Measurements from ENCODE around the gene TMEM161A.

Gene TMEM161A

DNA sequence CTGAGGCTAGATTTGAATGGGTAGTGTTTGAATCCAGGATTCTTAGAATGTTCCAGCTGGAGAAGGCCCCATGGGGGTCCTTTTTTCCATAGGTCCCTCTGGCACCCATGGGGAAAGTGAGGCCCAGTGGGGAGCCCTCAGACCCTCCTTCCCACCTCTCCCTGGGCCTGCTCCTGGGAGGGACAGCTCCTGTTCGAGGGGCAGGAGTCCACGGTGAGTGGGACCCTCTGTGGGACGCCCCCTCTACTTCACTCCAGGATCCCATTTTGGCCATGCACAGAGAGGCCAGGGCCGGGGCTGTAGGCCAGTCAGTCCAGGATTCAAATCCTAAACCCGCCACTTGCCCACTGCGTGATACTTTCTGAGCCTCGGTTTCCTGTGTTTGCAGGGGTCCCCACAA, 24.2 kb upstream of the TMEM161A start:
- no peak overlapping the region for H3K4me3 ChIP-seq (ENCODE audit: low read length)
- DNase-seq (ENCODE audit: low read depth), result no peak
- TF ChIP-seq, protein P1, sequence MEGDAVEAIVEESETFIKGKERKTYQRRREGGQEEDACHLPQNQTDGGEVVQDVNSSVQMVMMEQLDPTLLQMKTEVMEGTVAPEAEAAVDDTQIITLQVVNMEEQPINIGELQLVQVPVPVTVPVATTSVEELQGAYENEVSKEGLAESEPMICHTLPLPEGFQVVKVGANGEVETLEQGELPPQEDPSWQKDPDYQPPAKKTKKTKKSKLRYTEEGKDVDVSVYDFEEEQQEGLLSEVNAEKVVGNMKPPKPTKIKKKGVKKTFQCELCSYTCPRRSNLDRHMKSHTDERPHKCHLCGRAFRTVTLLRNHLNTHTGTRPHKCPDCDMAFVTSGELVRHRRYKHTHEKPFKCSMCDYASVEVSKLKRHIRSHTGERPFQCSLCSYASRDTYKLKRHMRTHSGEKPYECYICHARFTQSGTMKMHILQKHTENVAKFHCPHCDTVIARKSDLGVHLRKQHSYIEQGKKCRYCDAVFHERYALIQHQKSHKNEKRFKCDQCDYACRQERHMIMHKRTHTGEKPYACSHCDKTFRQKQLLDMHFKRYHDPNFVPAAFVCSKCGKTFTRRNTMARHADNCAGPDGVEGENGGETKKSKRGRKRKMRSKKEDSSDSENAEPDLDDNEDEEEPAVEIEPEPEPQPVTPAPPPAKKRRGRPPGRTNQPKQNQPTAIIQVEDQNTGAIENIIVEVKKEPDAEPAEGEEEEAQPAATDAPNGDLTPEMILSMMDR (IDR thresholded peaks at IDR 0.05; ENCODE audit: insufficient read depth, low read depth, low read length, missing control alignments), result no peak

DNA sequence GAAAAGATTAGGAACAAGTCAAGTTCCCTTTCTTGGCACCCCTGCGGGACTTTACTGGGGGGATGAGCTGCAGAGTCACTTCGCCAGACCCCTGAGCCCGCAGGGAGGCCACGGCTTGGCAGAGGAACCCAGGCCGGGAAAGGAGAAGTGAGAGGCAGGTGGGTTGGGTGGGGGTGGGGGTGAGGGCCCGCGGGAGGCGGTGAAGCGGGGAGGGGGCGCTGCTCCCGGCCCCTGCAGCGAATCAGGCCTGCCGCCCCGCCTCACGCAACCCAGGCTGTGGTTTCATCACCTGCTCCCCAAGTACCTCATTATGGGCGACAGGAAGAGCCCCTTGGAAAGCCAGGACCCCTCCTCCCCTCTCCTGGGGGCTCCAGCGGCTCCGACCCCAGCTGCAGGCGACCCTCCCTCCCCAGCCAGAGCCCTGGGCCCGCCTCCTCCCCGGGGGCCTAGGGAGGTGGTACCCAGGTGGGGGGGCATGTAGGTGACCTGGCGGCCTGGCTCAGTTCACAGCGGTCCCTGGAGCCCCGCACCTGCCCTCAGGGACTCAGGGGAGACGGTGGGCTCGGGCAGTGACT, 22.3 kb upstream of the TMEM161A start:
- no peak for DNase-seq (ENCODE audit: low read depth)
- TF ChIP-seq, protein P1 (IDR thresholded peaks at IDR 0.05; ENCODE audit: insufficient read depth, low read depth, low read length, missing control alignments), result no peak
- no peak overlapping the region for H3K4me3 ChIP-seq (ENCODE audit: low read length)

DNA sequence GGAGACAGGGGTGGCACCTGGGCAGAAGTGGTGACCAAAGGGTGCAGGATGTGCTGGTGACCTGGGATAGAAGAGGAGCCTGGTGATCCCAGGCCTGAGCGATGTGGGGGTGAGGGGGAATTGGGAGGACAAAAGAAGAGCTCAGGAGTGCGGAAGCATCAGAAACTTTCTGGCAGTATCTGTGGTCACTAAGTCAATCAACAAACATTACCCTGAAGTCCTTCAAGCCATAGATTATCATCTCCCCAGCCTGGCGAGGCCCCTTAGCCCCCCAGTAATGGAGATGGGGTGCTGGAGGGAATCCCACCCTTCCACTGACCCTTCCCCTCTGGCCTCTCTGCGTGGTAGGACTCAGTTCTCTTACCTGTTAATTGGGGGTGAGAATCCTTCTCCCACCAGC, 21.3 kb upstream of the TMEM161A start:
- no peak for DNase-seq (ENCODE audit: low read depth)
- no peak overlapping the region for H3K4me3 ChIP-seq (ENCODE audit: low read length)
- TF ChIP-seq, protein P1 (IDR thresholded peaks at IDR 0.05; ENCODE audit: insufficient read depth, low read depth, low read length, missing control alignments), result no peak

DNA sequence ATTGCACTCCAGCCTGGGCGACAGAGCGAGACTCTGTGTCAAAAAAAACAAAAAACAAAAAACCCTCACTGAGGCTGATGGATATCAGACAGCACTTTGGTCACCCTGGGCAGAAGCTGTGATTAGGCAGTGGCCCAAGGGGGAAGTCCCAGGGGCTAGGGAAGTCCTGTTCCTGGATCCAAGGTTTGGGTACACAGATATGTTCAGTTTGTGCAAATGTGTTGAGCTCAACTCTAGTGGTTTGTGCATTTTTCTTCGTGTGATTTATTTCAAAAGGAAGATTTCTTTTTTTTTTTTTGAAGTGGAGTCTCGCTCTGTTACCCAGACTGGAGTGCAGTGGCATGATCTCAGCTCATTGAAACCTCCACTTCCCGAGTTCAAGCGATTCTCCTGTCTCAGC, 19.5 kb upstream of the TMEM161A start:
- TF ChIP-seq, protein P1 (IDR thresholded peaks at IDR 0.05; ENCODE audit: insufficient read depth, low read depth, low read length, missing control alignments), result no peak
- DNase-seq (ENCODE audit: low read depth), result no peak
- no peak overlapping the region for H3K4me3 ChIP-seq (ENCODE audit: low read length)

DNA sequence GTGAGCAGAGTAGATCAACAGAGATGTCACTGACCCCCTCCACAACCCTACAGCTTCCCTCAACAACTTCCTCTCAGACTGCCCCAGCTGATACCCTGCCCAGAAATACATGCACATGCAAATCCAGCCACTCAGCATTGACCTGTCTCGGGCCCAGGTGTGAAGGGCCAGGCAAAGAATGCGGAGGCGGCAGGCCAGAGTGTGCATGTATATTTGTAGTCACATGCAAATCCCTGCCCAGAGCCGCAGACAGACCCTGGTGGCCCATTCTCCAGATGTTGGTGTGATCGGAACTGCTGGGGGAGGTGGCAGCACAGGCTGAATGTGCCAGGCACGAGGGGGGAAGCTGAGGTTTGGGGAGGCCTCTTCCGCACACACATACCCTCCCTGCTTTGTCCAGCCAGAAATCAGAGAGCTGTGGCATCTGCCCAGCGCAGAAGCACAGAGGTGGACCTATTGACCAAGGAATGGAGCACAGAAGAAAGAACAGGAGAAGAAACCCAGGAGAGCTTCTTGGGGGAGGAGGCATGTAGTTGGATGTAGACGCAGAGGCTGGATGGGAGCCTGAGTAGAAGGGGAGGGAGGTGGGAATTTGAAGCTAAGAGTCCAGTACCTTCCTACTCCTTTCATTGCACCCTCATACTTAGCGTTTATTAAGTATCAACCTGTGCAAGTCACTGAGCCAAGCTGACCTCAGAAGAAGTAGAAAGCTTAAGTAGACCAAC, 17.4 kb upstream of the TMEM161A start:
- H3K4me3 ChIP-seq (ENCODE audit: low read length), result no peak overlapping the region
- TF ChIP-seq, protein P1 (IDR thresholded peaks at IDR 0.05; ENCODE audit: insufficient read depth, low read depth, low read length, missing control alignments), result no peak
- DNase-seq (ENCODE audit: low read depth), result no peak

DNA sequence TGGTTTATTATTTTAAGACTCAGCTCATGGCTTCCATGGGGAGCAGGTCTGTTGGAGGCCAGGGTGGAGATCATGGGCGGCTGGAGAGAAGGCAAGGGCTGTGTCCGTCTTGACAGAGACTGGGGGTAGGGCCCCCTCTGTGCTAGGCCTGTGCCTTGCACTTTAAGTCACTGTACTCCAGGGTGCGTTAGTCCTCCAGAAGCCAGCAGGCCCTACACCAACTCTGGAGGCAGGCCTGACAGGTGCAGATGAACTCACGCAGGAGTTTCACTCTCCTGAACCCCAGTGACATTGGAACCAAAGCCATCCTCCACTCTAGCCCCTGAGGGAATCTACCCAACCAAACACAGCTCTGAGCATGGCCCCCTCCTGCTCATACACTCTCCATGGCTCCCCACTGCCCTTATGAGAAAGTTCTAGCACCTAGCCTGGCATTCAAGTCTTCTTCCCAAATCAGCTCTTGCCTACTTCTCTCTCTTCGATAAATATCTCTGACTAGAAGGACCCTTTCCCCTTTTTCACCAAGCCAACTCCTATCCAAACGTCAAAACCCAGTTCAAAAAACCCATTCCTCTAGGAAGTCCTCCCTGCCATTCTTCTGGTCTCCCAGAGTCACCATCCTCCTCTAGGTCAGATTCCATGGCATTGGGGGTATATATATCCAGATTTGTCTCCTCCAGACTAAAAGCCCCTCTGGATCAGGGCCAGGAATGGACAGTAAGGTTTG, 16.7 kb upstream of the TMEM161A start:
- no peak for DNase-seq (ENCODE audit: low read depth)
- no peak overlapping the region for H3K4me3 ChIP-seq (ENCODE audit: low read length)
- TF ChIP-seq, protein P1 (IDR thresholded peaks at IDR 0.05; ENCODE audit: insufficient read depth, low read depth, low read length, missing control alignments), result no peak
